Peyer's patch (tissue), 4 donors: ENCODE results near the gene MAP7D3. TPM values are rescaled to one million over a fixed set of nuclear protein-coding genes. Genes with fewer than 3 reads are reported as not detected.
"Not testable (repeated sequence)": the region's sequence is repeated elsewhere in the genome, so short reads cannot be mapped to it uniquely, and the experiment has no call there.

Experiments used
- DNase-seq, 3 donors: peaks; one replicate each; pipeline ENCODE4 v3.0.0-alpha.2; 2017 to 2019
- H3K27ac ChIP-seq, 4 donors: fragments of 200-600 bp; sonication (generic); one replicate each; pipeline ENCODE4 v1.5.1; 2016 to 2019
- H3K27me3 ChIP-seq, 2 donors: fragments of 200-600 bp; sonication (generic); one replicate each; pipeline ENCODE4 v1.5.1; 2019
- H3K36me3 ChIP-seq, 3 donors: fragments of 200-600 bp; sonication (generic); one replicate each; pipeline ENCODE4 v1.5.1; 2016 to 2019
- H3K4me1 ChIP-seq, 4 donors: fragments of 200-600 bp; sonication (generic); one replicate each; pipeline ENCODE4 v1.5.1; 2016 to 2019
- H3K4me3 ChIP-seq, 4 donors: fragments of 200-600 bp; sonication (generic); 1 replicate in 3 of 4; 2 replicates in 1 of 4; pipeline ENCODE4 v1.5.1; 2016 to 2019; ENCODE audit warnings: mild to moderate bottlenecking in 1 of 4
- H3K9me3 ChIP-seq, 4 donors: fragments of 200-600 bp; sonication (generic); one replicate each; pipeline ENCODE4 v1.5.1; 2016 to 2019; ENCODE audit warnings: mild to moderate bottlenecking in 1 of 4
- POLR2A ChIP-seq, 2 donors: fragments of 450-650 bp; IDR thresholded peaks; one replicate each; pipeline ENCODE4 v1.5.1; 2017; ENCODE audit warnings: antibody characterized with exemption in 2 of 2, mild to moderate bottlenecking in 2 of 2, moderate library complexity in 2 of 2
- total RNA-seq, 4 donors: library from RNA; depleted of rRNA; stranded (reverse); fragments of >200 nt; gene quantifications; one replicate each; pipeline ENCODE4 v1.1.0, GENCODE V29; 2016
- TF ChIP-seq, protein P1 (sequence below), 6 experiments: fragments of 450-650 bp in 4 of 6; fragments of 200-600 bp in 2 of 6; sonication (generic) in 1 of 6; IDR thresholded peaks; one replicate each; pipeline ENCODE4 v1.5.1; 2017 to 2019; ENCODE audit warnings: antibody characterized with exemption in 6 of 6, mild to moderate bottlenecking in 3 of 6, moderate library complexity in 1 of 6

Gene MAP7D3
- total RNA-seq, 4 donors from 2014 or later, result 1.6 to 18.2 (median 4.7) TPM

DNA sequence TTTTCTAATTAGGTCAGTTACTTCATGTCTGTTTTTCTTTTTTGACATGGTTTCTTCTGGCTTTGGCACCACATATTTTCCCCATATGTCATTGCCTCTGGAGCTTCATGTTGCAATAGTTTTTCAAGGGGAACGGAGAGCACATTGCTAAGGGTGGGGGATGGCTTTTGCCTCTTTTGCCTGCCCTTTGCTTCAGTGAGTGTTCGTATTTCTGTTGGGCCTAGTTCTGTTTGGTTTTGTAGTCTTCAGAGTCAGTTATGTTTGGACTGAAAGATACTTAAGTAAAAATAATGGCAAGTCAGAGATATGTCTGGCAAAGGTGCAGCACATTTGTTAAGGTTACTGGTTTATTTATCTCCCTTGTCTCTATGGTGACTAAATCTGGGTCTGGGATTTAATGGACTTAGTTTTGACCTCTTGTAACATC, 74.8 kb downstream of the MAP7D3 start:
- H3K9me3 ChIP-seq, result no peaks in the 10 kb centered on the region
- no peaks in the 10 kb centered on the region for H3K27me3 ChIP-seq
- no peaks in the 10 kb centered on the region for H3K36me3 ChIP-seq
- DNase-seq, result no peak
- TF ChIP-seq, protein P1, sequence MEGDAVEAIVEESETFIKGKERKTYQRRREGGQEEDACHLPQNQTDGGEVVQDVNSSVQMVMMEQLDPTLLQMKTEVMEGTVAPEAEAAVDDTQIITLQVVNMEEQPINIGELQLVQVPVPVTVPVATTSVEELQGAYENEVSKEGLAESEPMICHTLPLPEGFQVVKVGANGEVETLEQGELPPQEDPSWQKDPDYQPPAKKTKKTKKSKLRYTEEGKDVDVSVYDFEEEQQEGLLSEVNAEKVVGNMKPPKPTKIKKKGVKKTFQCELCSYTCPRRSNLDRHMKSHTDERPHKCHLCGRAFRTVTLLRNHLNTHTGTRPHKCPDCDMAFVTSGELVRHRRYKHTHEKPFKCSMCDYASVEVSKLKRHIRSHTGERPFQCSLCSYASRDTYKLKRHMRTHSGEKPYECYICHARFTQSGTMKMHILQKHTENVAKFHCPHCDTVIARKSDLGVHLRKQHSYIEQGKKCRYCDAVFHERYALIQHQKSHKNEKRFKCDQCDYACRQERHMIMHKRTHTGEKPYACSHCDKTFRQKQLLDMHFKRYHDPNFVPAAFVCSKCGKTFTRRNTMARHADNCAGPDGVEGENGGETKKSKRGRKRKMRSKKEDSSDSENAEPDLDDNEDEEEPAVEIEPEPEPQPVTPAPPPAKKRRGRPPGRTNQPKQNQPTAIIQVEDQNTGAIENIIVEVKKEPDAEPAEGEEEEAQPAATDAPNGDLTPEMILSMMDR (IDR thresholded peaks at IDR 0.05), result no peak
- no peak for TF ChIP-seq POLR2A (IDR thresholded peaks at IDR 0.05)
- peak overlapping the region in 2 of 4 donors; percentile 10 to 80 for H3K27ac ChIP-seq
- no peaks in the 10 kb centered on the region for H3K4me1 ChIP-seq
- no peak overlapping the region for H3K4me3 ChIP-seq

GRCh38 chrX:136171420-136171819, 79.8 kb downstream of the MAP7D3 start:
- Histone ChIP-seq H3K4me1 (no peaks in the 10 kb centered on the region), H3K36me3 (no peaks in the 10 kb centered on the region), H3K9me3 (no peaks in the 10 kb centered on the region), H3K27ac (peak overlapping the region in 1 of 4 donors; percentile 80), H3K4me3 (no peak overlapping the region), H3K27me3 (no peaks in the 10 kb centered on the region)
- TF ChIP-seq, protein P1 (IDR thresholded peaks at IDR 0.05), result no peak
- DNase-seq, result no peak

DNA sequence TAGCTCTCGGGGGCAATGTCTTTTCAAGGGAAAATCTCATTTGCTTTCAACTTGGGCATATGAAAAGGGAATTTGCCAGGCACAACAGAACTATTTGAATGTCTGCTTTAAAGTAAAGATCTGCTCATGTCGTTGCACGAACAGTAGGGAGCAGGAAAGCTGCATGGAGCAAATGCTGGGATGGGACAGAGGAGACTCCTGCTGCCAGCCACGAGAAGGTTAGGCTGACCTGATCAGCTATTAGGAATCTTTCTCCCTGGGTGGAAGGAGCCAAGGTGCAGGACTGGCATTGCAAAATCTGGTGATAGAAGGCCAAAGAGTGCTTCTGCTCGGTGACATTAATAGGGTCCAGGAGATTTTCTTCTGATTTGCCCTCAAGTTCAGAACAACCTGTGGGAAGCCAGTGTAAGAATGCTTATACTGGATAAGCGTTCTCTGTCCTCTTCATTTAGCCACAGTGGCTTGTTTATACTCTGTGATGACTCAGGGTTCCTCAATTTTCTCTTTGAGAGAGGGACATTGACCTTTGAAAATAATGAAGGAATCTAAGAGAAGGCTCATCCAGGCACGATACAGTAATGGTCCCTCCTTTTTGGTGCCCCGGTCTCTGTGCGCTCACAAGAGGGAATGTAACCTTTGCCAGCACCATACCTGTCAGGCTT, 80.9 kb downstream of the MAP7D3 start:
- H3K36me3 ChIP-seq, result no peaks in the 10 kb centered on the region
- H3K27me3 ChIP-seq, result no peaks in the 10 kb centered on the region
- H3K4me3 ChIP-seq, result no peak overlapping the region
- no peaks in the 10 kb centered on the region for H3K4me1 ChIP-seq
- no peaks in the 10 kb centered on the region for H3K9me3 ChIP-seq
- TF ChIP-seq, protein P1 (IDR thresholded peaks at IDR 0.05), result peak in 3 of 6 experiments; percentile 34 to 49 (median 48)
- no peak for TF ChIP-seq POLR2A (IDR thresholded peaks at IDR 0.05)
- peak overlapping the region in 3 of 4 donors; percentile 55 to 80 (median 62) for H3K27ac ChIP-seq
- no peak for DNase-seq

DNA sequence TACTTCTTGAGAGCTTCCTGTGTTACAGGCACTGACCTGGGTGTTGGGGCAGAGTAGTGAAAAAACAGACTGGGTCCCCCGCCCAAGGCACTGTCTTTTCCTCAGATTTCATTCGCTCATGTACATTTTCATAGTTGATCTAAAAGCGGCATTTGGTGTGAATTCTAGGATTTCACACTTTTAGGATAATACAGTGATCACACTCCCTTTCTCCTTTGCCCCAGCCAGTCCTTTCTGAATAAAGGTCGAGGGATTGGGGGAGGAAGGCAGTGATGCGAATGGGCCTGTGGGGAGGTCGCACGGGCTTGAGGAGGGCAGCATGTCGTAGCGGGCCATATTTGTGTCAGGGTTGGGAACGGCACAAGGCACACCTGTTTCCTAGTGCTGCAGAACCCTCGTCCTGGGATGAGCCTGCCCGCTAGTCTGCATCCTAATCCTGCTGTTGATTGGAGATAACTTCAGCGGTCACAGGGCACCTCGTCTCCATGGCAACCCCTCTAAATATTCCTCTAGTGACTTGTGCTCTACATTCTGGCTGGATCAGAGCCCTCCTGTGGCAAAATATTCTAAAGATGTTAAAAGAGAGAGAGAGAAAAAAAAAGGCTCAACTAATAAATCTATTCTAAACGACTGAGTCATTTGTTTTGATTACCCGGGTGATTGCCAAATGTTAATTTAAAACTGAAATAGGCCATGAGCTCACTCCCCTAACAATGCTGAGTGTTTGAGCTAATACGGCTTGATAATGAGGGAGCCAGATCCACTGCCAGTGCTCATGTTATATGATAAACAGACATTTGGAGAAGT, 82.1 kb downstream of the MAP7D3 start:
- H3K36me3 ChIP-seq, result no peaks in the 10 kb centered on the region
- no peak for TF ChIP-seq POLR2A (IDR thresholded peaks at IDR 0.05)
- TF ChIP-seq, protein P1 (IDR thresholded peaks at IDR 0.05), result no peak
- H3K9me3 ChIP-seq, result no peaks in the 10 kb centered on the region
- H3K4me1 ChIP-seq, result no peaks in the 10 kb centered on the region
- DNase-seq, result peak in 1 of 3 donors; percentile 67
- no peak overlapping the region for H3K4me3 ChIP-seq
- H3K27me3 ChIP-seq, result no peaks in the 10 kb centered on the region
- H3K27ac ChIP-seq, result peak overlapping the region; percentile 25 to 83 (median 64)

- DNase-seq, result not testable (repeated sequence)
Measured at GRCh38 chrX:136167989-136168388, 83.2 kb downstream of the MAP7D3 start.

DNA sequence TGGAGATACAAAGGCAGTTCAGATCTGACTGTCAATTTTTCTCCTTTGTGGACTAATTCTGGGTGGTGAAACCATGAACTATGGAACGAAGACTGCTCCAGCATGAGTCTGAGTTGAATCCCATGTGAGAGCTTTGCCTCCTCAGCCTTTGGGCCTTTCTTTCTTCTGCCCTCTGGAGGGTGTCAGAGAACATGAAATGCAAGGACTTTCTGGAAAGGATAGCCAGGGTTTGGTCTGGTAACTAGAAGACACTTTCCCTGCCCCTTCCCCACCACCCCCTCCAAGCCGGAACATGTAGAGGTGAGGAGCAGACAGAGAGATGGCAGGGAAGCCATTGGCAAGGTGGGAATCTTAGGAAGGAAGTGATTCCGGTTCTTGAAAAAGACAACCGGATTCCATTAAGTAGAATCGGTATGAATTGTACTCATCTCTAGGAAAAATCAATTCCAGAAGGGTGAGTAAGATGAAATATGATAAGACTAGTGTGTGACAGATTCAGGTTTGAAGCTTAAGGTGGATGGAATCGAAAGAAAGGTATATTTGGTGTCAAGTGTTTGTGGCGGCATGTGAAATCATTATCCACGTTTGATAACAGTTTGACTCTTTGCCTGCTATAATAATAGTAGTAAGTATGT, 84.9 kb downstream of the MAP7D3 start:
- no peaks in the 10 kb centered on the region for H3K4me1 ChIP-seq
- DNase-seq, result no peak
- no peaks in the 10 kb centered on the region for H3K36me3 ChIP-seq
- H3K4me3 ChIP-seq, result no peak overlapping the region
- peak overlapping the region in 2 of 4 donors; percentile 73 to 83 for H3K27ac ChIP-seq
- TF ChIP-seq, protein P1 (IDR thresholded peaks at IDR 0.05), result peak in 3 of 6 experiments; percentile 21 to 40 (median 27)
- TF ChIP-seq POLR2A (IDR thresholded peaks at IDR 0.05), result no peak
- H3K27me3 ChIP-seq, result no peaks in the 10 kb centered on the region
- H3K9me3 ChIP-seq, result no peaks in the 10 kb centered on the region

More at GRCh38 chrX:136167989-136168388, 83.2 kb downstream of the MAP7D3 start:
- not testable (repeated sequence) for H3K27me3 ChIP-seq, H3K4me1 ChIP-seq, H3K36me3 ChIP-seq, H3K4me3 ChIP-seq, H3K9me3 ChIP-seq
- peak overlapping the region in 3 of 4 donors; percentile 9 to 83 (median 73) for H3K27ac ChIP-seq
